Thyroid gland (tissue), 4 donors: Measurements from ENCODE around the gene PTPRT. TPM values are rescaled to one million over a fixed set of nuclear protein-coding genes. Genes with fewer than 3 reads are reported as not detected.

ENCODE experiments used
- DNase-seq, 2 donors: peaks; one replicate each; pipeline ENCODE4 v3.0.0-alpha.2; 2019
- H3K27ac ChIP-seq, 3 donors: fragments of 200-600 bp; sonication (generic); 1 replicate in 2 of 3; 2 replicates in 1 of 3; pipeline ENCODE4 v1.5.1; 2016 to 2019; ENCODE audit warnings: mild to moderate bottlenecking in 1 of 3, moderate library complexity in 1 of 3
- H3K27me3 ChIP-seq: fragments of 200-600 bp; sonication (generic); one replicate; pipeline ENCODE4 v1.5.1; 2019
- H3K36me3 ChIP-seq, 2 donors: fragments of 200-600 bp; sonication (generic); one replicate each; pipeline ENCODE4 v1.5.1; 2016 to 2019
- H3K4me1 ChIP-seq, 2 donors: fragments of 200-600 bp; sonication (generic); one replicate each; pipeline ENCODE4 v1.5.1; 2017 to 2019
- H3K4me3 ChIP-seq, 3 donors: fragments of 200-600 bp; sonication (generic); replicated peaks in 1 of 3; 1 replicate in 2 of 3; 2 replicates in 1 of 3; pipeline ENCODE4 v1.5.1; 2016; ENCODE audit warnings: mild to moderate bottlenecking in 1 of 3
- H3K9me3 ChIP-seq: fragments of 200-600 bp; sonication (generic); one replicate; pipeline ENCODE4 v1.5.1; 2017
- CTCF ChIP-seq, 6 experiments: fragments of 200-600 bp in 3 of 6; fragments of 450-650 bp in 3 of 6; sonication (generic) in 3 of 6; IDR thresholded peaks; one replicate each; pipeline ENCODE4 v1.5.1; 2016 to 2019; ENCODE audit warnings: antibody characterized with exemption in 6 of 6, mild to moderate bottlenecking in 2 of 6, inconsistent platforms in 1 of 6, moderate library complexity in 1 of 6
- POLR2A ChIP-seq, 2 donors: fragments of 450-650 bp; IDR thresholded peaks; one replicate each; pipeline ENCODE4 v1.6.1; 2017; ENCODE audit warnings: antibody characterized with exemption in 2 of 2, mild to moderate bottlenecking in 2 of 2, moderate library complexity in 1 of 2
- WGBS, 2 donors: methylation state at CpG; one replicate each; pipeline ENCODE4 v1.1.5; 2017; 5-methylcytosine and 5-hydroxymethylcytosine counted together
- intact Hi-C: fragments of 100-400 bp; cut with DNase I; formaldehyde crosslinking; loops from one replicate; pipeline ENCODE4 v1.15.1; 2023
- total RNA-seq, 4 donors: library from RNA; depleted of rRNA; stranded (reverse); fragments of >200 nt; gene quantifications; one replicate each; pipeline ENCODE4 v1.2.3, GENCODE V29; 2016

Gene PTPRT
- total RNA-seq, 4 donors from 2014 or later = 0.11 to 0.15 TPM; not detected in 2

GRCh38 chr20:42260184-42260583 is 929.5 kb downstream of the PTPRT start:
- WGBS, 2 donors = 55 to 64% methylated on average over 4 of the region's 4 CpGs
- no peaks in the 10 kb centered on the region for H3K9me3 ChIP-seq
- no peak for DNase-seq
- TF ChIP-seq CTCF (IDR thresholded peaks at IDR 0.05) (no peak), POLR2A (IDR thresholded peaks at IDR 0.05) (no peak)
- no peaks in the 10 kb centered on the region for H3K27me3 ChIP-seq
- H3K4me1 ChIP-seq = no peaks in the 10 kb centered on the region
- H3K36me3 ChIP-seq = no peaks in the 10 kb centered on the region
- no peak overlapping the region for H3K4me3 ChIP-seq
- no peak overlapping the region for H3K27ac ChIP-seq
- intact Hi-C loops = no loop called here

DNA sequence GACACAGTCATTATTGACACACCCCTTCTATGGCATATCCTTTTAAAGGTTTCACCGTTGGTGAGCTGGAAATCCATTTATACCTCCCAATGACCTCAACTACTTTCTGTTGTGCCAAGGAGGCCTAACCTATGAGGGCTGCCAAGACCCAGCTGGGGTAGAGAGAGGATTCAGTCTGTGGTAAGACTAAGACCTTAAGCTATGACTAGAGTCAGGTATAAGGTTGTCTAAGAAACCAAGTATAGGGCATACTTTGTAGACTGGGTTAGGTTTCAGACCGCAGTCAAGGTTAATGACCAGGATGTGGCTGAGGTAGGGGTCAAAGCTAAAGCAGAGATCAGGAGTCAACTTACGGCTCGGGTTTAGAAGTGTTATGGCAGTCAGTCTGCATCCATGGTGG is 930.3 kb downstream of the PTPRT start:
- H3K9me3 ChIP-seq = no peaks in the 10 kb centered on the region
- 85 to 92% methylated on average over 4 of the region's 4 CpGs for WGBS, 2 donors
- TF ChIP-seq POLR2A (IDR thresholded peaks at IDR 0.05) (no peak), CTCF (IDR thresholded peaks at IDR 0.05) (no peak)
- H3K36me3 ChIP-seq = no peaks in the 10 kb centered on the region
- no peaks in the 10 kb centered on the region for H3K27me3 ChIP-seq
- H3K4me3 ChIP-seq = no peak overlapping the region
- H3K27ac ChIP-seq = no peak overlapping the region
- no peak for DNase-seq
- H3K4me1 ChIP-seq = no peaks in the 10 kb centered on the region
- intact Hi-C loops = no loop called here

DNA sequence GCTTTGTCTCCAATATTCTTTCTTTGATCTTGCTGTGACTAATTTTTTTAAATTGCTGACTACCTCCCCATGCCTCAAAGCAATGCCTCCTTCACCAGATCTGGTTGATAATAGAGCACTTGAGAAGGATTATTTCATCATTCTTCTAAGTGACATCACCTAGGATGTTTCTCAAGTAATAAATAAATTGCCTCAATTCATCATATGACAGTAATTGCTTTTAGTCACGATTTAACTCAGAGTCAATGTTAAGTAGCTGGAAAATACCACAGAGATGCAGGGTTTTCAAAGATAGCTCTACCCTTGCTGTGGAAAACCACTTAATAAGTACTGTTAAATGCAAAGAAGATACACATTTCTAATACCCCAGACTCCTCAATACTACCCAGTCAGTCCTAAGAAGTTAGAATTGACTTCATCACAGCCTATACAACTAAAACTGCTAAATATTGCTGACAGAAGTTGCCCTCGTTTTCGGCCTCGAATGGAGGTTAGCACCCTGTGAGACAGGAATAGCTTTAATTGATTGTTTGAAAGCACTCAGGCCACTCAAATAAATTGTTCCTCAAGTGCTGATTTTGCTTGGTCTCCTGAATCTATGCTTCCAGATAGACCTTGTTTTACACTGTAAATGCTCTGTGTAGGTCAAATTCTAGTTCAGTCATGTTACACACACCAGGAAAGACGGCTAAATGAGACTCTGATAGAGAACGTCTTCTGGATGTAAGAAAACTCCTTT is 931.0 kb downstream of the PTPRT start:
- no peaks in the 10 kb centered on the region for H3K36me3 ChIP-seq
- H3K4me3 ChIP-seq = no peak overlapping the region
- intact Hi-C loops = no loop called here
- H3K4me1 ChIP-seq = no peaks in the 10 kb centered on the region
- DNase-seq = no peak
- no peak for TF ChIP-seq CTCF (IDR thresholded peaks at IDR 0.05)
- no peak for TF ChIP-seq POLR2A (IDR thresholded peaks at IDR 0.05)
- H3K27me3 ChIP-seq = no peaks in the 10 kb centered on the region
- 86 to 91% methylated on average over 6 of the region's 6 CpGs for WGBS, 2 donors
- H3K27ac ChIP-seq = no peak overlapping the region
- no peaks in the 10 kb centered on the region for H3K9me3 ChIP-seq

GRCh38 chr20:42255821-42256220 is 933.9 kb downstream of the PTPRT start:
- Histone ChIP-seq H3K4me3 (no peak overlapping the region), H3K36me3 (no peaks in the 10 kb centered on the region), H3K4me1 (no peaks in the 10 kb centered on the region), H3K27ac (no peak overlapping the region), H3K27me3 (no peaks in the 10 kb centered on the region), H3K9me3 (no peaks in the 10 kb centered on the region)
- intact Hi-C loops = no loop called here
- 59 to 69% methylated on average over 3 of the region's 3 CpGs for WGBS, 2 donors
- no peak for DNase-seq
- TF ChIP-seq POLR2A (IDR thresholded peaks at IDR 0.05) (no peak), CTCF (IDR thresholded peaks at IDR 0.05) (no peak)

- TF ChIP-seq POLR2A (IDR thresholded peaks at IDR 0.05) (no peak), CTCF (IDR thresholded peaks at IDR 0.05) (no peak)
- no peak overlapping the region for H3K27ac ChIP-seq
- no peaks in the 10 kb centered on the region for H3K4me1 ChIP-seq
- H3K36me3 ChIP-seq = no peaks in the 10 kb centered on the region
- no peaks in the 10 kb centered on the region for H3K27me3 ChIP-seq
- no peaks in the 10 kb centered on the region for H3K9me3 ChIP-seq
- DNase-seq = no peak
- intact Hi-C loops = no loop called here
- no peak overlapping the region for H3K4me3 ChIP-seq
- 89 to 95% methylated on average over 2 of the region's 2 CpGs for WGBS, 2 donors
Observed at GRCh38 chr20:42254673-42255072, 935.0 kb downstream of the PTPRT start.
